Measurements from ENCODE around the gene RET. TPM values are rescaled to one million over a fixed set of nuclear protein-coding genes. Genes with fewer than 3 reads are reported as not detected.

The RET gene
- polyA plus RNA-seq, 3 donors, result 21.3 to 25.2 (median 24.3) TPM

DNA sequence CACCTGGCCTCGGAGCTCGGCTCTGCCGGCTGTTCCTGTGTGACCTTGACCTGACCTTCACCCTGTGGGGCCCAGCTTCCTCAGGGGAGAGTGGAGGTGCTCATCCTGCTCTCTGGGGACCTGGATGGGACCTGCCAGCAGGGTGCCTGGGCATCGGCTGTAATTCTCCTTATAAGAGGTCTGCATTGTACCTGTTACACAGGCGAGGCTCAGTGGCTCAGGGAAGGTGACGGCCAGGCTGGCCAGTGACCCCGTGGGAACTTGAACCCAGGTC, 29.0 kb downstream of the RET start:
- DNase-seq, result no peak

DNA sequence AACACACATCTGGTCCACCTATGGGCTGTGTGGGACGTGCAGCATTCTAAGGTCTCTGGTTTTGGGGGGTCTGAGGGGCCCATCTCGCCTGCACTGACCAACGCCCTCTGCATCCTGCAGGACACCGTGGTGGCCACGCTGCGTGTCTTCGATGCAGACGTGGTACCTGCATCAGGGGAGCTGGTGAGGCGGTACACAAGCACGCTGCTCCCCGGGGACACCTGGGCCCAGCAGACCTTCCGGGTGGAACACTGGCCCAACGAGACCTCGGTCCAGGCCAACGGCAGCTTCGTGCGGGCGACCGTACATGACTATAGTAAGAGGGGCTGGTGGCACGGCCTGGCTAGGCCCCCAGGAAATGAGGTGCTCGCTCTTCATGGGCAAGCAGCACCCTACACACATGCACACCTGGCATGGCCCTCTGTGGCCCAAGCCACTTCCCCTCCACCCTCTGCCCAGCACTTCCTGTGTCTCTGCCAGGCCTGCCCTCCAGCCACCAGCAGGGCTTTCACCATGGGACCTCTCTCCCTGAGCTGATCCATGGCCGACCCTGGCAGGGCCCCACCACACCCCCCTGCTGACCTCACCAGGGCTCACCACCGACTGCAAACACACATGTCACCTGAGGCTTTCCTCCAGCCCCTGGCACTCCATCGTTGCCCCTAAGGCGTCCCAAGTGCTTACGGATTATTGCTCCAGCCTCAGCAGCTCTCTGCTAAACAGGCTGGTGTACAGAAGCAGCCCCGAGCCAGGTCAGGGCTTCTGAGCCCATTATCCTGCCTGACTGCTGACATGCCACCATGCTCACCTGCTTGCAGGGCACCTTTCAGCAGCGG, 29.6 kb downstream of the RET start:
- DNase-seq, result no peak

DNA sequence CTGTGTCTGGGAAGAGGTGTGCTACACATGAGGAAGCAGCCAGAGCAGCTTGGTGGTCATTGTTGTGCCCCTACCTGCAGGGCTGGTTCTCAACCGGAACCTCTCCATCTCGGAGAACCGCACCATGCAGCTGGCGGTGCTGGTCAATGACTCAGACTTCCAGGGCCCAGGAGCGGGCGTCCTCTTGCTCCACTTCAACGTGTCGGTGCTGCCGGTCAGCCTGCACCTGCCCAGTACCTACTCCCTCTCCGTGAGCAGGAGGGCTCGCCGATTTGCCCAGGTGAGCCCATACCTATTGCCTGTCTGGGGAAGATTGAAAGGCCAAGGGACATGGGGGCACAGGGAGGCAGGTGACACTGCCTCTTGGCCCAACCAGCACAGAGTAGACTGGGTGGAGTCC, 32.1 kb downstream of the RET start:
- DNase-seq, result no peak

DNA sequence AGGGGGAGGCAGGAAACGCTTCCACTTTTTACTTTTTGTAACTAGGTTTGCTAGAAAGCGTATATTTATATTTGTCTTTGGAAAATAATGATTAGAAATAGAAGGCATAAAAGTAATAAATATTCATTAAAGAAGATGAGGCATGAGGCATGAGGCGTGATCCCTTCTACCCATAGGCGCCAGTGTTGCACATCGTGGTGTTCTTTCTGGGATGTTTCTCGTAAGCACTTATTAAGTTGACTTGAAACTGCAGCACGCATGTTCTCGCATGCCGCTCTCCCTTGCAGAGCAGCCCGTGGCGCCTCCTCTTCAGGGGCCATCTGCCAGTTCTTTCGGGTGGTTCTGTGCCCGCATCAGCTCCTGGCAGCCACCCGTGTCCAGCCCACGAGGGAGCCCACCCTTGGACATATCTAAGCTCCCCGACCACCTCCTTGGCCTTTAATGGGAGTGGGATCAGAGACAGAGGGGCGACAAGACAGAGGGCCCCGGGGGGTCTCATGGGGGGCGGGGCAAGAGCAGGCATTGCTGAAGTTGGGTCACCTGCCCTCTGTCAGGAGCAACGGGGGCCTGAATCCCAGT, 32.9 kb downstream of the RET start:
- no peak for DNase-seq

DNA sequence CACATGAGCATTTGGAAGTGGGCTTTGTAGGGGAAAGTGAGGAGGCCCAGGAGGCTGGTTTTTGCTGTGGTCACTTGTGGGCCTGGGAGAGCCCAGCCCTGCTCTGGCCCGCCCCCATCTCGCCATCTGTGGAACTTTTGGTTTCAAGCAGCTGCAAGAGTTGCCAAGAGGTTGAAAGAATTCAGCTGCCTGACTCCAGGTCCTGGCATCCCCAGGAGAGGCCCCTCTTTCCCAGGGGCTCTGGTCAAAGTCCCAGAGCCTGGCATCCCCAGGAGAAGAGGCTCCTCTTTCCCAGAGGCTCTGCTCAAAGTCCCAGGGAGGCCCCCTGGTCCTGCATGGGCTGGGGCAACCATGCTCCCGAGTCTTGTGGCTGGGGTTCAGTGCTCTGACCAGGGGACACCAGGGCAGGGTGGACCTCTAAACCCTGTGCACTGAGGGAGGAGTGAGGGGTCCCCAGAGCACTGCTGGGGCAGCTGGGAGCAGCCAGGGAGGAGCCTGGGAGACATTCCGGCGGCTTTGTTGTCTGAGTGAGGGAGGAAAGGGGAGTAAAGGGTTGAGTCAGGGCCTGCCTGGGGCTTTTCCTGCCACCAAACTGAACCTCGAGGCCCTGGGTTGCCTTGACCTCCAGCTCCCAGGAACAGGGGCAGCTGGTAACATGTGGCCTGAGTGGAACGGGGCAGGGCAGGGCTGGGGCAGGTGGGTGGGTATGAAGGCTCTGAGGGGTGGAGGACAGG, 33.6 kb downstream of the RET start:
- DNase-seq, result peak; percentile 57

DNA sequence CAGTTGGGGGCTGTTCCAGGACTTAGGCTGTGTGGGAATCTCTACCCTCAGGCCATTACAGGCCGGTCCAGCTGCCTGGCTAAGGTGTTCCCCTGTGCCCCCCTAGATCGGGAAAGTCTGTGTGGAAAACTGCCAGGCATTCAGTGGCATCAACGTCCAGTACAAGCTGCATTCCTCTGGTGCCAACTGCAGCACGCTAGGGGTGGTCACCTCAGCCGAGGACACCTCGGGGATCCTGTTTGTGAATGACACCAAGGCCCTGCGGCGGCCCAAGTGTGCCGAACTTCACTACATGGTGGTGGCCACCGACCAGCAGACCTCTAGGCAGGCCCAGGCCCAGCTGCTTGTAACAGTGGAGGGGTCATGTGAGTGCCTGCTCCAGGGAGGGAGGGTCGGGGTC, 34.2 kb downstream of the RET start:
- no peak for DNase-seq

DNA sequence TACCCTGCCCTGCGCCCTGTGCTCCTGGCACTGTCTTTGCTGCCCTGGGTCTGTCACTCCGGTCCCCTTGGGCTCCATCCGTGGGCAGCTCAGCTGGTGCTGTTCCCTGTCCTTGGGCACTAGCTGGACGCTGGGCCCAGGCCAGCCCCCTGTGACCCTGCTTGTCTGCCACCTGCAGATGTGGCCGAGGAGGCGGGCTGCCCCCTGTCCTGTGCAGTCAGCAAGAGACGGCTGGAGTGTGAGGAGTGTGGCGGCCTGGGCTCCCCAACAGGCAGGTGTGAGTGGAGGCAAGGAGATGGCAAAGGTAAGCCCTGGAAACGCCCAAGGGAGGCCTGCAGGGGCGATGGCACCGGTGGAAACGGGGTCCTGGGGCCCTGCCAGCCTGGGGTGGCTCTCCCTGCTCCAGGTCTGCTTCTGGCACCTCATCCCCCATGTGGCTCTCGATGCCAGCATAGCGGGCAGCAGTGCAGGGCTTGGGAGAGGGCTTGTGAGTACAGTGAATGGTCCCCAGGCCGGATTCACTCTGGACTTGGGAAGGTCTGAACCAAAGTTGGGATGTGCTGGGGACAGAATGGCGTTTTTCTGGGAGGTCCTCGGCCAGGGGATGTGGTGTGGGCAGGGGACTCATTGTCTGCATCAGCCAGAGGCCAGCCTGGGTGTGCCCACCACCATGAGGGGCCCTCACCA, 35.2 kb downstream of the RET start:
- DNase-seq, result no peak

DNA sequence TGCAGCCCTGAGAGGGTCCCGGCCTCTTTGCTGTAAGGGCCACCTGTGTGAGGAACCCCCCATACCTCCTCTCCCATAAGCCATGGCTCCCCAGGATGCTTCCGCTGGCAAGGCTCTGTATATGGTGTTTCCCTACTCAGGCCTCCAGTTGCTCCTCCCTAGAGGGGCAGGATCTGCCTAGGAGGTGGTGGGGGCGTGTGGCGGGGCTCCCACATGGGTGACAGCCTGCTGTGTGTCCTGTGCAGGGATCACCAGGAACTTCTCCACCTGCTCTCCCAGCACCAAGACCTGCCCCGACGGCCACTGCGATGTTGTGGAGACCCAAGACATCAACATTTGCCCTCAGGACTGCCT, 35.7 kb downstream of the RET start:
- DNase-seq, result no peak

DNA sequence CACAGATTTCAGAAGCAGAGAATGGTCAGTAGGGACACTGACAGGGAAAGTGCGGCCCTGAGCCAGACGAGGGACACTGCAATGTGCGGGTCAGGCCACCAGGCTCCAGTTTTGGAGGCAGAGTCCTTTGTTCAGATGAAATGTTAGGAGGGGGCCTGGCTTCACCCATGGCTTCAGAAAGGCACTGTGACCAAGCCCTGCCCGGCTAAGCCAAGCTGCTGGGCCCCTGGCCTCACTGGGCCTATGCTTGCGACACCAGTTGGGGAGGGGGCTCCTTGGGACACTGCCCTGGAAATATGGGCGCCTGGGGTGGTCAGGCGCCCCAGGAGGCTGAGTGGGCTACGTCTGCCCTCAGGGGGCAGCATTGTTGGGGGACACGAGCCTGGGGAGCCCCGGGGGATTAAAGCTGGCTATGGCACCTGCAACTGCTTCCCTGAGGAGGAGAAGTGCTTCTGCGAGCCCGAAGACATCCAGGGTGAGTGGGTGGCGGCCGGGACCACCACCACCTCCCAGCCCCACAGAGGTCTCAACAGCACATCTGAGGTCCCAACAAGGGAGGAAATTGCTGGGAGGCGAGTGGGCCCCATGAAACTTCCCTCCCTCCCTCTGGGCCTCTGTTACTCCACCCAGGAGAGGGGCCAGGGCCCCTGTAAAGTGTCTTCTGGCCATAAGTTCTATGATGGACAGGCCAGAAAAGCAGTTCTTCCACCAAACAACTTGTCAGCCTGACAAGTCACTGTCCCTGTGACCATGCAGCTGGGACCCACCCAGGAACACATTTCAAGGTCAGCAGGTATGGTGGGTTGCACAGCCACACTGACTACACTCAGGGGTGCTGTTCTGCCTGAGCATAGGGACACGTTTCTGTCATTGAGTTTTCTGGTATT, 36.6 kb downstream of the RET start:
- no peak for DNase-seq

DNA sequence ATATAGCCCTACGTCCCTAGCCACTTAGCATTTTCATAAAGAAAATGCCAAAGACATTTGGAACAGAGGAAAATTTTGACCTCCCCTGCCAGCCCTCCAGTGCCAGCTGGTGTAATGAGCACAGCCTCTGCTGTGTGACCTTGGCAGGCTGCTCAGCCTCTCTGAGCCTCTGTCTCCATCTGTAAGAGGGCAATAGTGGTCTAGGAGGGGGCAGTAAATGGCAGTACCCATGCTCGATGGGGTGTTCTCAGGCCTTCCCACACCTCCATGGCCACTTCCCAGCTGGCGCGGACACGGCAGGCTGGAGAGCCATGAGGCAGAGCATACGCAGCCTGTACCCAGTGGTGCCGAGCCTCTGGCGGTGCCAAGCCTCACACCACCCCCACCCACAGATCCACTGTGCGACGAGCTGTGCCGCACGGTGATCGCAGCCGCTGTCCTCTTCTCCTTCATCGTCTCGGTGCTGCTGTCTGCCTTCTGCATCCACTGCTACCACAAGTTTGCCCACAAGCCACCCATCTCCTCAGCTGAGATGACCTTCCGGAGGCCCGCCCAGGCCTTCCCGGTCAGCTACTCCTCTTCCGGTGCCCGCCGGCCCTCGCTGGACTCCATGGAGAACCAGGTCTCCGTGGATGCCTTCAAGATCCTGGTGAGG, 37.3 kb downstream of the RET start:
- no peak for DNase-seq

DNA sequence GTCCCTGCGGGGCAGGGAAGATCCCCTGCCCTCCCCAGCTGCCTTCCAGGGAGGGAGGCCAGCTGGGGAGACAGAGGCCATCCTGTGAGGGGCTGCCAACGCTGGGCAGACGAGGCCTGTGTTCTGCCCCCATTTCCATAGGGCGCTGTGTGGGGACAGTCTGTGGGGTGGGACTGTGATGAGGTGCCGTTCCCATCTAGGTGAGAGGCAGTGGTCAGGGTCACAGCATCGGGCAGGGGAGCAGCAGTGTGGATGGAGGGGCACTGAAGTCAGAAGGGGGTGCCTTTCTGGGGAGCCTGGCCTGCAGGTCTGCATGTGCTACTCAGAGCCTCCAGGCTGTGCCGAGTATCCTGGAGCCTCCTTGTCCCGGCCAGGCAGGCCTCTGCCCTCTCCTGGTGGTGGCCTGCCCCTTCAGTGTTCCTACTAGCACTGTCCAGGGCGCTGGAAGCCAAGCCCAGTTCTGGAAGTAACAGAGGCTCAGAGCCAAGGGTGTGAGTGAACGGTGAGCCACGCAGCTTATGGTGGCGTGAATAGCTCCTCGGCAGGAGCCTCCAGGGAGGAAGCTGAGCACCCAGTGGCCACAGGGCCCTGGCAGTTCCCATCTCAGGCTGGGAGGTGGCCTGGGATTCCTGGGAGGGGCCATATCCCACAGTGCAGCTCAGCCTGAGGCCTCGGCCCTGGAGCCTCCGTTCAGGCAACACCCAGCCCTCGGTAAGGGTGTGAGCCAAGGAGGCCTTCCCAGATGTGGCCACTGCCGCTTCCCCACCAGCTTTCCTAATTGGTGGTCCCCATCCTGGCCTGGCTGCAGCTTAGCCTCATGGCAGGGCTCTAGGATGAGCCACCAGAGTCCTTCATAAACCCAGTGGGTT, 38.1 kb downstream of the RET start:
- DNase-seq, result no peak

DNA sequence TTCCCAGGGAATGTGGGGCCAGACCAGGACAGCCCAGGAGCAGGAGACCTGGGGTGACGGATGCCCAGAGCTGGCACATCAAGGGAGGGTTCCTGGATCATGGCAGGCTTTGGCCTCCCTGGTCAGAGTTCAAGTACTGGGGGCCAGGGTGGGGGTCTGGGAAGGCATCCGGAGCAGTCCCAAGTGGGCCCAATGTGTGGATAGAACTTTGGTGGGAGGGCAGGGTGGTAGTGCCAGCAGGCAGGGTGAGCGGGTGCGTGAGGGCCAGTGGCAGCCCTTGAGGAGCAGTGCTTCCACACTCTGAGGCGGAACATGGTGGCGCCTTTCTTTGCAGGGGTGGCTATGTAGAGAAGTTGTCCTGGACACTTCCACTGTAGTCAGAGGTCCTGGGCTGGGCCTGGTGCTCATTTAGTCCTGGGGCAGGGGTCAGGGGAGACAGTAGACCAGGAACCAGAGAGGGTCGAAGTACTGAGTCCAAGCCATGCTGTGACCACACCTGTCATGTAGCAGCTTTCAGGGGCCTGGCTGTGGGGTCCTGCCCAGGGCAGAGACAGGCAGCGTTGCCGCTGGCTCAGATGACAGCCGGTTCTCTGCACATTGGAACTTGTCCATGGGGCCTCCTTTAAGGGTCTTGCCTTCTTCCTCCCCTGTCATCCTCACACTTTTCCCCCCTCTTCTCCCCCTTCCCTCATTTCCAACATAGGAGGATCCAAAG, 39.2 kb downstream of the RET start:
- no peak for DNase-seq

DNA sequence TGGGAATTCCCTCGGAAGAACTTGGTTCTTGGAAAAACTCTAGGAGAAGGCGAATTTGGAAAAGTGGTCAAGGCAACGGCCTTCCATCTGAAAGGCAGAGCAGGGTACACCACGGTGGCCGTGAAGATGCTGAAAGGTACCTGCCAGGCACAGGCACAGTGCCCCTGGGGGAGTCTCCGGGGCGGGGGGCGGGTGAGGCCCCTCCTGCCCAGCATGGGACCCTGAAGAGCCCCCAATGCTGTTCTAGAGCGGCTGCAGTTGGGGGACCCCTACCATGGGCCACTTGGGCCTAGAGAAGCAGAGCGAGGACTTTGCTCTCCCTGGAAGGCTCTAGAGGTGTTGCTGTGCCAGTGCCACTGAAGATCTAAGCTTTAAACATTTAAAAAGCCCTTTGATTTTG, 39.7 kb downstream of the RET start:
- DNase-seq, result no peak

DNA sequence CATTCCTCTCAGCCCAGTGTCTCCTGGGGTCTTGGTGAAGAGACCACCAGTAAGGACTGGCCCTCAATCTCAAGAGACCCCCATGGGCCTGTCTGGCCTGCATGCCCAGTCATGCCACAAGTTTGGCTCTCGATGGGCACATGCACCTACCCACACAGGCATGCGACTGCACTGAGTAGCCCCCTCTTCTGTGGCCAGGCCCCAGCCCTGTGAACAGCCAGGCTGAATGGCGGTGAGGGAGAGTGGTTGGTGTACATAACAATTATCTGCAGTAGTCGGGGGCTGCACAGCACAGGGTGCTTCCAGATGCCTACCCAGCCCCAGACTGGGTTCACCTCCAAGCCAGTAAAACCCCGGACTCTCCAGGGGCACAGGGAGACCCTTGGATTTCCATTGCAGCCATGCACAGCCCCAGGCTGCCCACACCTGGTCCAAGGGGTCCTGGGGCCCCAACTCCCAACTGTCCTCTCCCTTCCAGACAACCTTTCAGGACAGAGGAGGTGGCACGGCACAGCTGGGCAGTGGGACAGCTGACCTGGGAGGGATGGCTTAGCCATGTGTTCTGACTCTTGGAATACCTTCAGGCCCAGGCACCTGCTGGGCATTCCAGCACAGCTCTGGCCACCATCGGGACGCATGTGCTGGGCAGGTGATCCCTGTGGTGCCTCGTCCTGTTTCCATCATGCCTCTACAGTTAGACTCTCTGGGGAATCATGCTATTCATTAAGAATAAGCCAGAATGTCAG, 40.3 kb downstream of the RET start:
- no peak for DNase-seq

DNA sequence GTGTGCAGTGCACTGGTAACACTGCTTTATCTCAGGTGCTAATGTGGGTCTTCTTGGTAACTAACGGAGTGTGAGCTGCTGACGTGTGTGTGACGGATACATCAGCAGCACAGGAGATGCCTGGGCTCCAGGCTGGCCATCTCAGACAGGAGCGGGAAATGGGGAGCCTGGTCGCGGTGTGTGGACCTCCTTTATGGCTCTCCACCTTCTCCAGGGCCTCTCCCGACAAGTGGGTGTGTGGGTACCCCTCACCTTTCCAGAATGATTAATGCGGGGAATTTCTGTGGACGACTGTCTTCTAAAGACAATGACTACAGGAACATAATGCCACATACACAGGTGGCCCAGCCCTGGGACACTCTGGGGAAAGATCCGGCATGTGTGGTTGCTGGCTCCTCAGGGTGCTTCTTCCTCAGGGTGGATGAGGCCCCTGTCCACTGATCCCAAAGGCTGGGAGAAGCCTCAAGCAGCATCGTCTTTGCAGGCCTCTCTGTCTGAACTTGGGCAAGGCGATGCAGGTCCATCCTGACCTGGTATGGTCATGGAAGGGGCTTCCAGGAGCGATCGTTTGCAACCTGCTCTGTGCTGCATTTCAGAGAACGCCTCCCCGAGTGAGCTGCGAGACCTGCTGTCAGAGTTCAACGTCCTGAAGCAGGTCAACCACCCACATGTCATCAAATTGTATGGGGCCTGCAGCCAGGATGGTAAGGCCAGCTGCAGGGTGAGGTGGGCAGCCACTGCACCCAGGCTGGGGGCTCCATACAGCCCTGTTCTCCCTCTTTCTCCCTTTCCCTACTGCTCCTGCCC, 41.1 kb downstream of the RET start:
- DNase-seq, result no peak

DNA sequence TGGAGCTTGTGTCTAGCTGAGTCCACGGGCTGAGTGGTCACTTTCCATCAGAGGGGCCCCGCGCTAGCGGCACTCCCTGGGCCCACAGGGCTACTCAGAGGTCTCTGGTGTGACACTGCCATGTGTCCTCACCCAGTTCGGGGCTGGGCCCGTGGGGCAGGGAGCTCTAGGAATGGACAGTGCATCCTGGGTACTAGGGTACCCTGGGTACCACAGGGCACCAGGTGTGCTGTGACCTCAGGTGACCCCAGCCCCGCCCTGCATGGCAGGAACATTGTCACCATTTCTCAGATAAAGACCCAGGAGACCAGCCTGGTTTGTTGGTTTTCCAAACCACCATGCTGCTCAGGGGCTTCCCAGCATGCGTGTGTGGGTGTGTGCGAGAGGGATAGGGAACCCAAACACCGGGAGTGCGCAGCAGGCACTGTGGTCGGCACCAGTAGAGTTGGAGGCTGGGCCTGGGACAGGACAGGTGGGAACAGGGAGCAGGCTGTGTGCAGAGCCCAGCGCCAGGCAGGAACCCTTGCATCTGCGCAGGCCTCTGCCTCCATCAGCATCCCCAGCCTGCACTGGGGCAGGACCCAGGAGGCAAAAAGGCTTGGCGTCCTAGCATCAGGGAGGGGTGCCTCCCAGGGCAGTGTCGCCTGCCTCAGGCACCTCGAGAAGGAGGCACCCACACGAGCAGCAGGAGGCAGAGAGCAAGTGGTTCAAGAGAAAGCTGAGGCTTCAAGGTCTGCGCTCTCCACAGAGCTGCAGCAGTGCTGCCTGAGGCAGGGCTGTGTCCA, 42.0 kb downstream of the RET start:
- no peak for DNase-seq

All from renal pelvis (tissue), 4 donors.